KMS-11 (cell line): ENCODE results near the gene NKAP.
A peak's percentile ranks its signal among the peaks of the same experiment; 100 is the strongest.
"Not testable (repeated sequence)": the region's sequence is repeated elsewhere in the genome, so short reads cannot be mapped to it uniquely, and the experiment has no call there.

Experiments
- H2AFZ ChIP-seq: fragments of 200-600 bp; sonication (generic); 2 replicates; pipeline ENCODE4 v1.6.1; 2016; ENCODE audit warnings: antibody characterized with exemption, mixed run types, low read depth
- H3K27ac ChIP-seq: fragments of 200-600 bp; sonication (generic); 2 replicates; pipeline ENCODE4 v1.6.1; 2016; ENCODE audit warnings: mild to moderate bottlenecking, mixed run types
- H3K27me3 ChIP-seq: fragments of 200-600 bp; sonication (generic); 2 replicates; pipeline ENCODE4 v1.6.1; 2017; ENCODE audit warnings: mild to moderate bottlenecking, low read depth, mixed run types, moderate library complexity; ENCODE audit not compliant: insufficient read depth
- H3K36me3 ChIP-seq: fragments of 200-600 bp; sonication (generic); 2 replicates; pipeline ENCODE4 v1.6.1; 2017; ENCODE audit warnings: mild to moderate bottlenecking, mixed run types; ENCODE audit not compliant: insufficient read depth
- H3K4me1 ChIP-seq: fragments of 200-600 bp; sonication (generic); 2 replicates; pipeline ENCODE4 v1.6.1; 2016; ENCODE audit warnings: mild to moderate bottlenecking, low read depth, mixed run types; ENCODE audit not compliant: poor library complexity, severe bottlenecking
- H3K4me2 ChIP-seq: fragments of 200-600 bp; sonication (generic); 2 replicates; pipeline ENCODE4 v1.7.0; 2016; ENCODE audit warnings: mild to moderate bottlenecking, mixed run types
- H3K4me3 ChIP-seq: fragments of 200-600 bp; sonication (generic); IDR thresholded peaks from 2 replicates; pipeline ENCODE4 v1.6.1; 2017; ENCODE audit warnings: low read depth, low read length, mixed read lengths; ENCODE audit not compliant: insufficient read depth
- H3K79me2 ChIP-seq: fragments of 200-600 bp; sonication (generic); 2 replicates; pipeline ENCODE4 v1.6.1; 2016; ENCODE audit warnings: low read depth, mixed run types; ENCODE audit not compliant: insufficient read depth
- H3K9ac ChIP-seq: fragments of 200-600 bp; sonication (generic); 2 replicates; pipeline ENCODE4 v1.6.1; 2016; ENCODE audit warnings: mild to moderate bottlenecking, mixed run types
- H4K20me1 ChIP-seq: fragments of 200-600 bp; sonication (generic); 2 replicates; pipeline ENCODE4 v1.6.1; 2016; ENCODE audit warnings: mild to moderate bottlenecking, mixed run types; ENCODE audit not compliant: insufficient read depth
- CTCF ChIP-seq: fragments of 200-600 bp; sonication (generic); conservative IDR thresholded peaks from 2 replicates; pipeline ENCODE4 v1.6.1; 2017; ENCODE audit warnings: low read depth, mild to moderate bottlenecking, antibody characterized with exemption, low read length, moderate library complexity, mixed read lengths

Gene NKAP

GRCh38 chrX:119942831-119943184 lies 743 bp downstream of the NKAP start:
- Histone ChIP-seq H3K4me2 (peak overlapping the region; percentile 74), H3K4me1 (peaks cover 11% of the 10 kb centered on the region), H3K79me2 (0 out of 2 replicates have a peak, but pooled peaks cover 11% of the 10 kb centered on the region), H3K27ac (peak overlapping the region; percentile 81), H3K9ac (peak overlapping the region; percentile 62; the same call in 1 of the 2 replicates), H3K27me3 (no peaks in the 10 kb centered on the region), H3K36me3 (no peaks in the 10 kb centered on the region), H3K4me3 (no peak overlapping the region), H2AFZ (peak overlapping the region; percentile 57; the same call in 1 of the 2 replicates), H4K20me1 (no peaks in the 10 kb centered on the region)
- no peak for TF ChIP-seq CTCF

- H3K79me2 ChIP-seq = 0 out of 2 replicates have a peak, but pooled peaks cover 11% of the 10 kb centered on the region
- peak overlapping the region; percentile 57; the same call in 1 of the 2 replicates for H2AFZ ChIP-seq
- H3K9ac ChIP-seq = peak overlapping the region; percentile 62; the same call in 1 of the 2 replicates
- peak overlapping the region; percentile 74 for H3K4me2 ChIP-seq
- no peaks in the 10 kb centered on the region for H4K20me1 ChIP-seq
- peak overlapping the region; percentile 81 for H3K27ac ChIP-seq
- H3K27me3 ChIP-seq = no peaks in the 10 kb centered on the region
- H3K4me3 ChIP-seq = no peak overlapping the region
- H3K4me1 ChIP-seq = peaks cover 11% of the 10 kb centered on the region
- no peaks in the 10 kb centered on the region for H3K36me3 ChIP-seq
- TF ChIP-seq CTCF = no peak
Observed at GRCh38 chrX:119942173-119942819, 1.3 kb downstream of the NKAP start.

GRCh38 chrX:119941336-119941735 lies 2.2 kb downstream of the NKAP start:
- no peaks in the 10 kb centered on the region for H4K20me1 ChIP-seq
- no peak overlapping the region for H2AFZ ChIP-seq
- H3K79me2 ChIP-seq = 0 out of 2 replicates have a peak, but pooled peaks cover 11% of the 10 kb centered on the region
- H3K4me3 ChIP-seq = no peak overlapping the region
- H3K9ac ChIP-seq = no peak overlapping the region
- TF ChIP-seq CTCF = no peak
- no peaks in the 10 kb centered on the region for H3K27me3 ChIP-seq
- H3K27ac ChIP-seq = no peak overlapping the region
- H3K4me2 ChIP-seq = peak overlapping the region; percentile 74; the same call in 1 of the 2 replicates
- H3K36me3 ChIP-seq = no peaks in the 10 kb centered on the region
- peaks cover 11% of the 10 kb centered on the region for H3K4me1 ChIP-seq

- Histone ChIP-seq H3K4me2 (no peak overlapping the region), H4K20me1 (no peaks in the 10 kb centered on the region), H3K27ac (no peak overlapping the region), H3K4me1 (no peaks in the 10 kb centered on the region), H3K9ac (no peak overlapping the region), H3K27me3 (no peaks in the 10 kb centered on the region), H3K4me3 (no peak overlapping the region), H2AFZ (no peak overlapping the region), H3K36me3 (no peaks in the 10 kb centered on the region), H3K79me2 (no peaks in the 10 kb centered on the region)
- no peak for TF ChIP-seq CTCF
Observed at GRCh38 chrX:119935215-119935874, 8.2 kb downstream of the NKAP start.

- not testable (repeated sequence) for H3K9ac ChIP-seq, H2AFZ ChIP-seq, H3K27ac ChIP-seq, H4K20me1 ChIP-seq, H3K36me3 ChIP-seq, H3K4me1 ChIP-seq, H3K4me2 ChIP-seq, H3K4me3 ChIP-seq, H3K79me2 ChIP-seq, H3K27me3 ChIP-seq
Observed at GRCh38 chrX:119922391-119922790, 21.2 kb downstream of the NKAP start.
